ENCODE results near the gene NOS1.

DNA sequence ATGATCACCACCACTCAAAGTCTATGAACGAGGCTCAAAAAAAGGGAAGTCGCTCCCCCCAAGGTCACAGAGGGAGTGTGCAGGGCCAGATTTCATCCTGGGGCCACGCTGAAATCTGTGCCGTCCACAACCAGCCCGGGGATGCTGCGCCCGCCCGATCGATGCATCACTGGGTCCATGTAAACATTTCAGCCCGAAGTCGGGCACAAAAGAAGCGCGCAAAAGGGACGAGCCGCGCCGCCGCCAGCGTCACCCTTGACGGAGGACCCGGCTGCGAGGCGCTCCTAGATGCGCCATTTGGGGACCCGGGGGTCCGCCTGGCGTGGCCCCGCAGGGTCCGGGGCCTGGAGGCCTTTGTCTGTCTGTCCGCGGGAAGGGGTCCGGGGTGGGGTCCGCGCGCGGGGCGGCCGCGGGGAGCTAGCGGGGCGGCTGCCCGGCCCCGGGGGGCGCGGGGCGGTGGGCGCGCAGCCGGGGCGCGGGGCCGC, 171.7 kb downstream of the NOS1 start:
- TF ChIP-seq, protein P1, sequence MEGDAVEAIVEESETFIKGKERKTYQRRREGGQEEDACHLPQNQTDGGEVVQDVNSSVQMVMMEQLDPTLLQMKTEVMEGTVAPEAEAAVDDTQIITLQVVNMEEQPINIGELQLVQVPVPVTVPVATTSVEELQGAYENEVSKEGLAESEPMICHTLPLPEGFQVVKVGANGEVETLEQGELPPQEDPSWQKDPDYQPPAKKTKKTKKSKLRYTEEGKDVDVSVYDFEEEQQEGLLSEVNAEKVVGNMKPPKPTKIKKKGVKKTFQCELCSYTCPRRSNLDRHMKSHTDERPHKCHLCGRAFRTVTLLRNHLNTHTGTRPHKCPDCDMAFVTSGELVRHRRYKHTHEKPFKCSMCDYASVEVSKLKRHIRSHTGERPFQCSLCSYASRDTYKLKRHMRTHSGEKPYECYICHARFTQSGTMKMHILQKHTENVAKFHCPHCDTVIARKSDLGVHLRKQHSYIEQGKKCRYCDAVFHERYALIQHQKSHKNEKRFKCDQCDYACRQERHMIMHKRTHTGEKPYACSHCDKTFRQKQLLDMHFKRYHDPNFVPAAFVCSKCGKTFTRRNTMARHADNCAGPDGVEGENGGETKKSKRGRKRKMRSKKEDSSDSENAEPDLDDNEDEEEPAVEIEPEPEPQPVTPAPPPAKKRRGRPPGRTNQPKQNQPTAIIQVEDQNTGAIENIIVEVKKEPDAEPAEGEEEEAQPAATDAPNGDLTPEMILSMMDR (IDR thresholded peaks at IDR 0.05), result no peak
- TF ChIP-seq POLR2A (IDR thresholded peaks at IDR 0.05), result no peak
